SK-N-MC (cell line): Measurements from ENCODE around the gene ECSCR.

Experiments
- EZH2 ChIP-seq: fragments of 200-600 bp; sonication (generic); IDR thresholded peaks from one replicate; pipeline ENCODE4 v1.6.1; 2017; ENCODE audit warnings: antibody characterized with exemption
- POLR2AphosphoS5 ChIP-seq: IDR thresholded peaks from 2 replicates; pipeline ENCODE4 v1.6.1; 2012; ENCODE audit warnings: mild to moderate bottlenecking, low read depth, low read length, borderline replicate concordance

GRCh38 chr5:139416651-139417050, 45.9 kb downstream of the ECSCR start:
- TF ChIP-seq EZH2 (no peak), POLR2AphosphoS5 (no peak)
